Right lobe of liver (tissue), 6 donors: Measurements from ENCODE around the gene TGFB1I1. TPM values are rescaled to one million over a fixed set of nuclear protein-coding genes. Genes with fewer than 3 reads are reported as not detected.

ENCODE experiments used
- ATAC-seq, 4 donors: fragments of 200-7000 bp; cut with Tn5 transposase; one replicate each; pipeline ENCODE4 v1.9.1; 2020; ENCODE audit warnings: mild to moderate bottlenecking in 4 of 4, moderate library complexity in 4 of 4
- DNase-seq, 3 donors: peaks; one replicate each; pipeline ENCODE4 v3.0.0-alpha.2; 2020
- H3K27ac ChIP-seq, 3 donors: fragments of 200-600 bp; one replicate each; pipeline ENCODE4 v1.8.0; 2022
- H3K27me3 ChIP-seq, 2 donors: fragments of 200-600 bp; one replicate each; pipeline ENCODE4 v1.8.0; 2022
- H3K36me3 ChIP-seq, 4 donors: fragments of 200-600 bp; sonication (generic) in 1 of 4; one replicate each; pipeline versions ENCODE4 v1.5.1 to v1.8.0; 2017 to 2022; ENCODE audit warnings: control low read depth in 1 of 4
- H3K4me1 ChIP-seq, 4 donors: fragments of 200-600 bp; sonication (generic) in 1 of 4; one replicate each; pipeline versions ENCODE4 v1.5.1 to v1.8.0; 2017 to 2022; ENCODE audit warnings: control low read depth in 1 of 4
- H3K4me3 ChIP-seq, 3 donors: fragments of 200-600 bp; one replicate each; pipeline ENCODE4 v1.8.0; 2022
- H3K9me3 ChIP-seq, 4 donors: fragments of 200-600 bp; sonication (generic) in 1 of 4; one replicate each; pipeline versions ENCODE4 v1.5.1 to v1.8.0; 2017 to 2022; ENCODE audit warnings: control low read depth in 1 of 4
- POLR2A ChIP-seq: fragments of 450-650 bp; IDR thresholded peaks from one replicate; pipeline ENCODE4 v1.6.1; 2017; ENCODE audit warnings: antibody characterized with exemption, mild to moderate bottlenecking
- WGBS: methylation state at CpG from one replicate; pipeline ENCODE4 v1.1.6; 2018; ENCODE audit warnings: low coverage, low lambda C conversion rate; ENCODE audit not compliant: insufficient coverage; ENCODE audit errors: missing lambda C conversion rate; 5-methylcytosine and 5-hydroxymethylcytosine counted together
- intact Hi-C, 2 donors: fragments of 100-400 bp; cut with DNase I; formaldehyde crosslinking; loops; one replicate each; pipeline versions ENCODE4 v1.11.2 to v1.14.1; 2022
- long read RNA-seq: library from polyadenylated mRNA; unstranded; transcript quantifications from one replicate; pipeline ENCODE4 v2.0.0, GENCODE V29; 2019
- total RNA-seq, 6 experiments: library from RNA; depleted of rRNA in 2 of 6; stranded (reverse); fragments of >200 nt in 2 of 6; fragmentation: NEBNext Ultra II Directional in 3 of 6; extraction: Animal tissue kit (Norgen Biotek cat#: 25700) in 3 of 6; gene quantifications; one replicate each; pipeline versions ENCODE4 v1.1.0 to v1.2.4, GENCODE V29; 2016 to 2023
- TF ChIP-seq, protein P1 (sequence below), 4 donors: fragments of 200-600 bp in 3 of 4; fragments of 450-650 bp in 1 of 4; IDR thresholded peaks; one replicate each; pipeline versions ENCODE4 v1.5.1 to v1.8.0; 2016 to 2022; ENCODE audit warnings: antibody characterized with exemption in 4 of 4, mild to moderate bottlenecking in 2 of 4
- donor health status: DM: no; HTN: yes; CAD: no.
- donor health status: DM: no; HTN: no; CAD: no.
- donor health status: DM: no; HTN: no; CAD: no.
- donor health status: DM: no; HTN: yes; CAD: no.
- donor health status: DM: no; HTN: yes; CAD: no.

The TGFB1I1 gene
- 1 to 10 TPM; 1.9 to 7.9 (median 6.7) TPM for total RNA-seq
- long read RNA-seq, partial matches to known transcripts = 0 of 1 reads
- long read RNA-seq, other reads (novel, unspliced or antisense) = 0 of 1 reads

DNA sequence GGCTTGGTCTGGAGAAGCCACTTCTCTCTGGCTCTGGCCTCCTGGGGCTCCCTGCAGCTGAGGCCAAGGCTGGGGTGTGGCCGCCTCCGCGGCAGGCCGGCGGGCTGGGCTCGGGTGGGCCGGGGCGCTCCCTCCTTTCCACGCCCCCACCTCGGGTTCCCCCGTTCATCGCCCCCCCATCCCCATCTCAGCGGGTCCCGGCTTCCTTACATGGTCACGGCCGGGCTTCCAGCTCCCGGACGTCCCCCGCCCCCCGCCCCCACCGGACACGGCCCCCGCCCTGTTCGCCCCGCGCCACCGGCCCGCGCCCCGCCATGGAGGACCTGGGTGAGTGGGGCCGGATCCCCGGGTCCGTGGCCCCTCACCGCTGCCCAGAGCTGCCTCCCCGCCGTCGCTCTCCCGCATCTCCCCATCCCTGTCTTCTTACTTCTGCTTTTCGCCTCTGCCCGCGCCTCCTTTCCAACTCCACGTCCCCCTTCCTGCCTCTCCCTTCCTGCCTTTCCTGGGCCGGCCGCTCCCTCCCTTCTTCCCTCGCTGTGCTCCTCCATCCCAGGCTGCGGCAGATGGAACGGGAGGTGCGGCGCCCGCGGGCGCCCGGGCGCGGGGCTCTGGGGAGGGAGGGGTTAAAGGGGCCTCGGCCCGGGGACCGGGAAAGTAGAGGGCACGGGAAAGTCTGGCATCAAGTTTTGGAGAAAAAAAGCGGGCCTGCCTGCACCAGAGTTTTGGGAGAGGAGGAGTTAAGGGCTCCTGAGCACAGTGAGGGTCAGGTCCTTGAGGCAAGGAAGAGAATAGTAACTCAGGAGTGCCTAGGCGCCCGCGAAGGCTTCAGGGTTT, at the start of gene TGFB1I1:
Gene TGFB1I1 (plus strand): TSS at position 278 of the 834 bp plus-strand sequence. CDS start 37 bp downstream, at position 315.
- H3K9me3 ChIP-seq = no peaks in the 10 kb centered on the region
- 1% methylated on average over 37 of the region's 63 CpGs for WGBS
- intact Hi-C loops = loop anchor here in 1 of 2 donors (10.0 kb wide), 1 partner anchor 223 kb away; no protein-coding TSS in a partner anchor
- H3K27me3 ChIP-seq = no peaks in the 10 kb centered on the region
- H3K27ac ChIP-seq = peak within 1 kb of the TSS; percentile 20 to 76 (median 44)
- DNase-seq (peak in 1 of 3 donors; percentile 47), ATAC-seq (peak in 2 of 4 donors; percentile 3 to 13)
- no peaks in the 10 kb centered on the region for H3K36me3 ChIP-seq
- TF ChIP-seq, protein P1, sequence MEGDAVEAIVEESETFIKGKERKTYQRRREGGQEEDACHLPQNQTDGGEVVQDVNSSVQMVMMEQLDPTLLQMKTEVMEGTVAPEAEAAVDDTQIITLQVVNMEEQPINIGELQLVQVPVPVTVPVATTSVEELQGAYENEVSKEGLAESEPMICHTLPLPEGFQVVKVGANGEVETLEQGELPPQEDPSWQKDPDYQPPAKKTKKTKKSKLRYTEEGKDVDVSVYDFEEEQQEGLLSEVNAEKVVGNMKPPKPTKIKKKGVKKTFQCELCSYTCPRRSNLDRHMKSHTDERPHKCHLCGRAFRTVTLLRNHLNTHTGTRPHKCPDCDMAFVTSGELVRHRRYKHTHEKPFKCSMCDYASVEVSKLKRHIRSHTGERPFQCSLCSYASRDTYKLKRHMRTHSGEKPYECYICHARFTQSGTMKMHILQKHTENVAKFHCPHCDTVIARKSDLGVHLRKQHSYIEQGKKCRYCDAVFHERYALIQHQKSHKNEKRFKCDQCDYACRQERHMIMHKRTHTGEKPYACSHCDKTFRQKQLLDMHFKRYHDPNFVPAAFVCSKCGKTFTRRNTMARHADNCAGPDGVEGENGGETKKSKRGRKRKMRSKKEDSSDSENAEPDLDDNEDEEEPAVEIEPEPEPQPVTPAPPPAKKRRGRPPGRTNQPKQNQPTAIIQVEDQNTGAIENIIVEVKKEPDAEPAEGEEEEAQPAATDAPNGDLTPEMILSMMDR (IDR thresholded peaks at IDR 0.05) = no peak
- TF ChIP-seq POLR2A = no peak
- H3K4me3 ChIP-seq = peak within 1 kb of the TSS; percentile 40 to 42 (median 40)
- H3K4me1 ChIP-seq = peaks cover 0 to 19% (median 0%) of the 10 kb centered on the region in 4 donors

DNA sequence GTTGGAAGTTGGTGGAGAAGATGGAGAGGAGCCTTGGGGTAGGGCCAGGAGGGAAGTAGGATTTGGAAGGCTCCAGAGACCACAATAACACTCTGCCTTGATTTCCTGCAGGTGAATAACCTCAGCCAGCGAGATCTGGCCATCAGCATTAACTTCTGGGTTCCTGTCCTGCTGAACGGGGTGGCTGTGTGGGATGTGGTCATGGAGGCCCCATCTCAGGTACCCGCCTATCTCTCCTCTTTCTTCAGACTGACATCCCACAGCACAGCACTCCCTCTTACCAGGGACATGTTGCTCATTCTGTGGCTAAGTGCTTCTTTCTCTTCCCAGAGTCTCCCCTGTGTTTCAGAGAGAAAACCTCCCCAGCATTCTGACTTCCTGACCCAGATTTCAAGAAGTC, 48.7 kb upstream of the TGFB1I1 start:
- Histone ChIP-seq H3K36me3 (no peaks in the 10 kb centered on the region), H3K4me1 (peaks cover 0 to 3% (median 0%) of the 10 kb centered on the region in 4 donors), H3K27ac (no peak overlapping the region), H3K9me3 (no peaks in the 10 kb centered on the region), H3K27me3 (no peaks in the 10 kb centered on the region), H3K4me3 (no peak overlapping the region)
- intact Hi-C loops = no loop called here
- WGBS = 66% methylated on average over 3 of the region's 3 CpGs
- DNase-seq (no peak), ATAC-seq (no peak)
- TF ChIP-seq, protein P1 (IDR thresholded peaks at IDR 0.05) = no peak
- TF ChIP-seq POLR2A = no peak

DNA sequence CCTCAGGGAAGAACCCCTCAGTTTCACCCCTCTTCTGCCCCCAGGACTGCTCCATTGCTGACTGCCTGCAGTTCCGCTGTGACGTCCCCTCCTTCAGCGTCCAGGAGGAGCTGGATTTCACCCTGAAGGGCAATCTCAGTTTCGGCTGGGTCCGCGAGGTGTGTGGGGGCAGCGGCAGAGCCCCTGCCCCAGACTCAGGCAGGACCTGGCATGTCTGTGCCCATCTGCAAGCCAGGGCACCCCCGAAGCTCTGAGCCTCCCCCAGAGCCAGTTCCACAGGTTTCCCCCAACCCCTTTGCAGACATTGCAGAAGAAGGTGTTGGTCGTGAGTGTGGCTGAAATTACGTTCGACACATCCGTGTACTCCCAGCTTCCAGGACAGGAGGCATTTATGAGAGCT, 48.2 kb upstream of the TGFB1I1 start:
- DNase-seq = no peak
- TF ChIP-seq, protein P1 (IDR thresholded peaks at IDR 0.05) = no peak
- TF ChIP-seq POLR2A = no peak
- Histone ChIP-seq H3K9me3 (no peaks in the 10 kb centered on the region), H3K4me1 (peaks cover 0 to 4% (median 2%) of the 10 kb centered on the region in 4 donors), H3K27me3 (no peaks in the 10 kb centered on the region), H3K4me3 (no peak overlapping the region), H3K36me3 (no peaks in the 10 kb centered on the region), H3K27ac (no peak overlapping the region)
- ATAC-seq = no peak
- WGBS = 63% methylated on average over 7 of the region's 12 CpGs
- intact Hi-C loops = no loop called here

DNA sequence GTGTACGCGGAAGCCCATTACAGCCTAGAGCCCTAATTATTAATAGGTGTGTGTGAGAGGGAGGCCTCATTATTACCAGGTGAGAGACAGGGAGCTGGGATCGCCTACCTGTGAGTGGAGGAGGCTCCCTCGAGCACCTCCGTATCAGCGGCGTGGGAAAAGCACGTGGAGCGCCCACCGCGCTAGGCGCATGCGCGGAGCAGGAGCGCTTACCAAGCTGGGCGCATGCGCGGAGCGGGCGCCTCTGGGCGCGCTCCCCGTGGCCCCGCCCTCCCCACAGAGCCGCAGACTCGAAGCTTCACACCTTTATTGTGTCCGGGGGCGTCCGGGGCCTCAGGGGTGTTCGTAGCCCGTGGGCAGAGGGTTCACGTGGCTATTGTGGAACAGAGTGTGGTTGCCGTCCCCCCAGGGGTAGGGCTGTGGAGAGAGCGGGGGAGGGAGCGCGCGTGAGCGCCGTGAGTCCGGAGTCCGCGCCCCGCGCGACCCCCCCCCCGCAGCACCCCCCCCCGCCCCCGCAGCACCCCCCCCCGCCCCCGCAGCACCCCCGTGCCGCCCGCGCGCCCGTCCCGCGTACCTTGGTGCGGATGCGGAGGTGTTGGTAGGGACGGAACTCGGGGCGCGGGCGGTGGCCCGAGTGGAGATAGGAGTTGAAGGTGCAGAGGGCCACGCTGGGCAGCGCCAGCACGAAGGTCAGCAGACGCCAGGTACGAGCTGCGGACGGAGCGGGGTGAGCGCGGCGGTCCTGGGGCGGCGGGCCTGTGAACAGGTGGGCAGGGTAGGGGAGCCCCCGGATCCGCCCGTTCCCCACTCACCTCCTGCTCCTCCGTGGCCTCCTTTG, 44.3 kb upstream of the TGFB1I1 start:
- H3K27me3 ChIP-seq = no peaks in the 10 kb centered on the region
- H3K27ac ChIP-seq = peak overlapping the region in 2 of 3 donors; percentile 31 to 49
- peaks cover 0 to 4% (median 2%) of the 10 kb centered on the region in 4 donors for H3K4me1 ChIP-seq
- peak; percentile 66 to 79 (median 78) for ATAC-seq
- TF ChIP-seq, protein P1 (IDR thresholded peaks at IDR 0.05) = no peak
- no peak for TF ChIP-seq POLR2A
- no peaks in the 10 kb centered on the region for H3K36me3 ChIP-seq
- intact Hi-C loops = no loop called here
- H3K4me3 ChIP-seq = peak overlapping the region; percentile 34 to 68 (median 50)
- no peaks in the 10 kb centered on the region for H3K9me3 ChIP-seq
- peak; percentile 66 to 75 (median 72) for DNase-seq
- WGBS = 74% methylated on average over 14 of the region's 83 CpGs
